Neural cell (in vitro differentiated cells): ENCODE measurements around the gene SUSD2.

Experiments
- POLR2AphosphoS5 ChIP-seq: IDR thresholded peaks from 2 replicates; pipeline ENCODE4 v1.6.1; 2012
- TAF1 ChIP-seq: IDR thresholded peaks from 2 replicates; pipeline ENCODE4 v1.6.1; 2012; ENCODE audit warnings: low read depth

GRCh38 chr22:24225951-24226350 is 44.7 kb downstream of the SUSD2 start:
- TF ChIP-seq POLR2AphosphoS5 = no peak
- no peak for TF ChIP-seq TAF1
